ENCODE results near the gene TSPAN12. TPM values are rescaled to one million over a fixed set of nuclear protein-coding genes. Genes with fewer than 3 reads are reported as not detected.

The TSPAN12 gene
- total and polyA plus RNA-seq, 2 of the 8 experiments (the other 6 are each of a cell fraction or from before 2014, with no cell fraction given) = 6.1 to 17.9 TPM

DNA sequence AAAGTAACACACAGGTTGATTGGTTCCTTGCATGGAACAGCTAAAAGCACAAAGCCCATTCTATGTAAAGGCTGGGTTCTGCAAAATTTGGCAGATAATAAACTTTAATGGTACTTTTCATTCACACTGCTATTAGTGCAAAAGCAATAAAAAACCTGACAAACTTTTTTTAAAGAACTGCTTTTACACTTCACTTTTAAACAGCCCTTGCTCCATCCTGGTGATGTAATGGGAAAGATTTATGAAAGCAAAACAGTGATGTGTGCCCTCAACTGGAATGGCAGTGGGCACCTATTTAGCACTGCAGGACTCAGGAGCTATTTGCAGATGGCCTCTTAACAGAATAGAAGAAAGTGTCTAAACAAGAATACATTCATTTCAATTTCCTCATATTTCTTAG lies 44.9 kb downstream of the TSPAN12 start (continued):
- no peak for TF ChIP-seq RAD21 (IDR thresholded peaks at IDR 0.05 in 1 of 2, conservative IDR thresholded peaks at IDR 0.05 in 1 of 2; ENCODE audit: low read depth in 2 of 2, low read length in 2 of 2)
- TF ChIP-seq, protein P1, sequence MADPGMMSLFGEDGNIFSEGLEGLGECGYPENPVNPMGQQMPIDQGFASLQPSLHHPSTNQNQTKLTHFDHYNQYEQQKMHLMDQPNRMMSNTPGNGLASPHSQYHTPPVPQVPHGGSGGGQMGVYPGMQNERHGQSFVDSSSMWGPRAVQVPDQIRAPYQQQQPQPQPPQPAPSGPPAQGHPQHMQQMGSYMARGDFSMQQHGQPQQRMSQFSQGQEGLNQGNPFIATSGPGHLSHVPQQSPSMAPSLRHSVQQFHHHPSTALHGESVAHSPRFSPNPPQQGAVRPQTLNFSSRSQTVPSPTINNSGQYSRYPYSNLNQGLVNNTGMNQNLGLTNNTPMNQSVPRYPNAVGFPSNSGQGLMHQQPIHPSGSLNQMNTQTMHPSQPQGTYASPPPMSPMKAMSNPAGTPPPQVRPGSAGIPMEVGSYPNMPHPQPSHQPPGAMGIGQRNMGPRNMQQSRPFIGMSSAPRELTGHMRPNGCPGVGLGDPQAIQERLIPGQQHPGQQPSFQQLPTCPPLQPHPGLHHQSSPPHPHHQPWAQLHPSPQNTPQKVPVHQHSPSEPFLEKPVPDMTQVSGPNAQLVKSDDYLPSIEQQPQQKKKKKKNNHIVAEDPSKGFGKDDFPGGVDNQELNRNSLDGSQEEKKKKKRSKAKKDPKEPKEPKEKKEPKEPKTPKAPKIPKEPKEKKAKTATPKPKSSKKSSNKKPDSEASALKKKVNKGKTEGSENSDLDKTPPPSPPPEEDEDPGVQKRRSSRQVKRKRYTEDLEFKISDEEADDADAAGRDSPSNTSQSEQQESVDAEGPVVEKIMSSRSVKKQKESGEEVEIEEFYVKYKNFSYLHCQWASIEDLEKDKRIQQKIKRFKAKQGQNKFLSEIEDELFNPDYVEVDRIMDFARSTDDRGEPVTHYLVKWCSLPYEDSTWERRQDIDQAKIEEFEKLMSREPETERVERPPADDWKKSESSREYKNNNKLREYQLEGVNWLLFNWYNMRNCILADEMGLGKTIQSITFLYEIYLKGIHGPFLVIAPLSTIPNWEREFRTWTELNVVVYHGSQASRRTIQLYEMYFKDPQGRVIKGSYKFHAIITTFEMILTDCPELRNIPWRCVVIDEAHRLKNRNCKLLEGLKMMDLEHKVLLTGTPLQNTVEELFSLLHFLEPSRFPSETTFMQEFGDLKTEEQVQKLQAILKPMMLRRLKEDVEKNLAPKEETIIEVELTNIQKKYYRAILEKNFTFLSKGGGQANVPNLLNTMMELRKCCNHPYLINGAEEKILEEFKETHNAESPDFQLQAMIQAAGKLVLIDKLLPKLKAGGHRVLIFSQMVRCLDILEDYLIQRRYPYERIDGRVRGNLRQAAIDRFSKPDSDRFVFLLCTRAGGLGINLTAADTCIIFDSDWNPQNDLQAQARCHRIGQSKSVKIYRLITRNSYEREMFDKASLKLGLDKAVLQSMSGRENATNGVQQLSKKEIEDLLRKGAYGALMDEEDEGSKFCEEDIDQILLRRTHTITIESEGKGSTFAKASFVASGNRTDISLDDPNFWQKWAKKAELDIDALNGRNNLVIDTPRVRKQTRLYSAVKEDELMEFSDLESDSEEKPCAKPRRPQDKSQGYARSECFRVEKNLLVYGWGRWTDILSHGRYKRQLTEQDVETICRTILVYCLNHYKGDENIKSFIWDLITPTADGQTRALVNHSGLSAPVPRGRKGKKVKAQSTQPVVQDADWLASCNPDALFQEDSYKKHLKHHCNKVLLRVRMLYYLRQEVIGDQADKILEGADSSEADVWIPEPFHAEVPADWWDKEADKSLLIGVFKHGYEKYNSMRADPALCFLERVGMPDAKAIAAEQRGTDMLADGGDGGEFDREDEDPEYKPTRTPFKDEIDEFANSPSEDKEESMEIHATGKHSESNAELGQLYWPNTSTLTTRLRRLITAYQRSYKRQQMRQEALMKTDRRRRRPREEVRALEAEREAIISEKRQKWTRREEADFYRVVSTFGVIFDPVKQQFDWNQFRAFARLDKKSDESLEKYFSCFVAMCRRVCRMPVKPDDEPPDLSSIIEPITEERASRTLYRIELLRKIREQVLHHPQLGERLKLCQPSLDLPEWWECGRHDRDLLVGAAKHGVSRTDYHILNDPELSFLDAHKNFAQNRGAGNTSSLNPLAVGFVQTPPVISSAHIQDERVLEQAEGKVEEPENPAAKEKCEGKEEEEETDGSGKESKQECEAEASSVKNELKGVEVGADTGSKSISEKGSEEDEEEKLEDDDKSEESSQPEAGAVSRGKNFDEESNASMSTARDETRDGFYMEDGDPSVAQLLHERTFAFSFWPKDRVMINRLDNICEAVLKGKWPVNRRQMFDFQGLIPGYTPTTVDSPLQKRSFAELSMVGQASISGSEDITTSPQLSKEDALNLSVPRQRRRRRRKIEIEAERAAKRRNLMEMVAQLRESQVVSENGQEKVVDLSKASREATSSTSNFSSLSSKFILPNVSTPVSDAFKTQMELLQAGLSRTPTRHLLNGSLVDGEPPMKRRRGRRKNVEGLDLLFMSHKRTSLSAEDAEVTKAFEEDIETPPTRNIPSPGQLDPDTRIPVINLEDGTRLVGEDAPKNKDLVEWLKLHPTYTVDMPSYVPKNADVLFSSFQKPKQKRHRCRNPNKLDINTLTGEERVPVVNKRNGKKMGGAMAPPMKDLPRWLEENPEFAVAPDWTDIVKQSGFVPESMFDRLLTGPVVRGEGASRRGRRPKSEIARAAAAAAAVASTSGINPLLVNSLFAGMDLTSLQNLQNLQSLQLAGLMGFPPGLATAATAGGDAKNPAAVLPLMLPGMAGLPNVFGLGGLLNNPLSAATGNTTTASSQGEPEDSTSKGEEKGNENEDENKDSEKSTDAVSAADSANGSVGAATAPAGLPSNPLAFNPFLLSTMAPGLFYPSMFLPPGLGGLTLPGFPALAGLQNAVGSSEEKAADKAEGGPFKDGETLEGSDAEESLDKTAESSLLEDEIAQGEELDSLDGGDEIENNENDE (IDR thresholded peaks at IDR 0.05; ENCODE audit: insufficient replicate concordance, low read length) = no peak
- no peak for TF ChIP-seq SUZ12 (IDR thresholded peaks at IDR 0.05; ENCODE audit: low read length)
- TF ChIP-seq NRF1 (IDR thresholded peaks at IDR 0.05; ENCODE audit: low read depth, low read length) = no peak
- no peak for TF ChIP-seq SP2 (IDR thresholded peaks at IDR 0.05; ENCODE audit: low read length)

All from H1 (cell line).